ENCODE measurements around the gene CAB39. TPM values are rescaled to one million over a fixed set of nuclear protein-coding genes. Genes with fewer than 3 reads are reported as not detected.

Gene CAB39
- total and polyA plus RNA-seq, 2 experiments from 2014 or later: 31.9 to 36.2 TPM

DNA sequence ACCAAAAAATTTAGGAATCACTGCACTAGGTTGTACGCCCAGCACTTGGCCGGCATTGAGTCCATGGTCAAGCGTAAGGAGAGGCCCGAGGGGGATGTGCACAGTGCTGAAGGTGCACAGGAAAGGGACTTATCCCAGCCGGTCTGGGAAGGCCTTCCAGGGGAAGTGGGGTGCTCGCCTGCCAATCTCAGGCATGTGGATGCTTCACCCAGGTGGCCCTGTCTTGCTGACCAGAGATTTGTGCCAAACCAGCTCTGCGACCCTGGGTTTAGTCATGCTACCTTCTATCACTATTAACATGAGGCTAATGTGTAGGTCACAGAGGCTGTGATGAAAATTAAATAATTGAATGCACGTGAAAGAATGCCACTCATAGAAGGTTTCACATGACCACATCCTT is 150.4 kb downstream of the CAB39 start:
- Histone ChIP-seq H3K9me3 (ENCODE audit: low read depth) (no peaks in the 10 kb centered on the region), H3K4me3 (no peak overlapping the region), H3K27me3 (no peaks in the 10 kb centered on the region), H3K36me3 (no peaks in the 10 kb centered on the region), H3K4me1 (ENCODE audit: low read depth) (peaks cover 33% of the 10 kb centered on the region), H3K27ac (no peak overlapping the region)
- no peak for DNase-seq (ENCODE audit: low read depth in 1 of 2, low spot score in 1 of 2)
- TF ChIP-seq, protein P1, sequence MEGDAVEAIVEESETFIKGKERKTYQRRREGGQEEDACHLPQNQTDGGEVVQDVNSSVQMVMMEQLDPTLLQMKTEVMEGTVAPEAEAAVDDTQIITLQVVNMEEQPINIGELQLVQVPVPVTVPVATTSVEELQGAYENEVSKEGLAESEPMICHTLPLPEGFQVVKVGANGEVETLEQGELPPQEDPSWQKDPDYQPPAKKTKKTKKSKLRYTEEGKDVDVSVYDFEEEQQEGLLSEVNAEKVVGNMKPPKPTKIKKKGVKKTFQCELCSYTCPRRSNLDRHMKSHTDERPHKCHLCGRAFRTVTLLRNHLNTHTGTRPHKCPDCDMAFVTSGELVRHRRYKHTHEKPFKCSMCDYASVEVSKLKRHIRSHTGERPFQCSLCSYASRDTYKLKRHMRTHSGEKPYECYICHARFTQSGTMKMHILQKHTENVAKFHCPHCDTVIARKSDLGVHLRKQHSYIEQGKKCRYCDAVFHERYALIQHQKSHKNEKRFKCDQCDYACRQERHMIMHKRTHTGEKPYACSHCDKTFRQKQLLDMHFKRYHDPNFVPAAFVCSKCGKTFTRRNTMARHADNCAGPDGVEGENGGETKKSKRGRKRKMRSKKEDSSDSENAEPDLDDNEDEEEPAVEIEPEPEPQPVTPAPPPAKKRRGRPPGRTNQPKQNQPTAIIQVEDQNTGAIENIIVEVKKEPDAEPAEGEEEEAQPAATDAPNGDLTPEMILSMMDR (IDR thresholded peaks at IDR 0.05; ENCODE audit: low read depth, low read length): no peak

DNA sequence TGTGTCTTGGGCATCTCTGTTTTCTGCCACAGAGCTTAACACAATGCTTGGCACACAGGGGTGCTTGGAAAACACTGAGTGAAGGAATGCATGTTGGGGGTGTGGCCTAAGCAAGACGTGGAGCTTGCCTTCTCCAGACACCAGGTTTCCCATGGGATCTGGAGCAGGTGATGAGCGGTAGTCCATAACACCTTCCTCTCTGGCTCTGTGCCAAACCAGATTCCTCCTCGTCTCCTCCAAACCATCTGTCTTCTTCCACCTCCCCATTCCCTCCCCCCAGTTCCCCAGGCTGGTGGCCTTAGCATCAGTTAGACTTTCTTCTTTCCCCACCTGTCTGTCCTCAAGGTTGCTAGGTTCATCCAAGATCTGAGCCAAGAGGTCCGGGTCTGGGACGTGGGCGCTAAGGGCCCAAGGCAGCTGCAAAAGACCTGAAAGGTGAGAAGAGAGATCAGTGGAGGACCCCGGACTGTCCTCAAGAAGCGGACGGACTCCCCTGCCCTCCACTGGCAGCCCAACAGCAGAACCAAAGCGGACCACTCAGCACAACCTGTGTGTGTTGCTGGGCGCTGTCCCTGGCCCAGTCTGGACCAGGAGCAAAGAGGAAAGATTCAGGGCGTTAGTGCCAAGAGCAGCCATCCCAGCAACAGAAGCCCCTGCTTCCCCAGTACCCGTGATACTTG is 150.9 kb downstream of the CAB39 start:
- H3K27ac ChIP-seq: no peak overlapping the region
- no peak overlapping the region for H3K4me3 ChIP-seq
- H3K27me3 ChIP-seq: no peaks in the 10 kb centered on the region
- no peaks in the 10 kb centered on the region for H3K9me3 ChIP-seq (ENCODE audit: low read depth)
- no peaks in the 10 kb centered on the region for H3K36me3 ChIP-seq
- TF ChIP-seq, protein P1 (IDR thresholded peaks at IDR 0.05; ENCODE audit: low read depth, low read length): no peak
- DNase-seq (ENCODE audit: low read depth in 1 of 2, low spot score in 1 of 2): no peak
- peaks cover 39% of the 10 kb centered on the region for H3K4me1 ChIP-seq (ENCODE audit: low read depth)

DNA sequence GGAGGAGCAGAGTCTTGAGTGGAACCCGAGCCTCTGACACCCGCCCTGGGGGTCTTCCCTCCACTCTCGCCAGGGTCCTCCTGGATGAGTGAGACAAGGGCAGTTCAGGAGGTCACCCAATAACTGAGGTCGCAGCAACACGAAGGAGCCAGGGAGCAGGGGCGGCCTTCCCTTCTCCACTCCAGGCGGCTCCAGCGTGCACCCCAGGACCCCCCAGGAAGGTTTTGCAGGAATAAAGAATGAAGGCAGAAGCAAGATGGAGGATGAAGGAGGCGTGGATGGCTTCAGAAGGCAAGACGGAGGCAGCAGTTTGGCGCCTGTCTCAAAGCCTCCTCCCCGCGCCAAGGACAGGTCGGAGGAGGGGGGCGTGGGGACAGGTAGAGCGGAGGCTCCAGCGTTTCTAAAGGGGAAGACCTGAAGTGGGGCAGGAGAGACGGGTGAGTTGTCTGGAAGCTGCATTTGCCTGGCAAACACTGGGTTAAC is 151.5 kb downstream of the CAB39 start:
- TF ChIP-seq, protein P1 (IDR thresholded peaks at IDR 0.05; ENCODE audit: low read depth, low read length): no peak
- Histone ChIP-seq H3K4me3 (peak overlapping the region; percentile 99), H3K9me3 (ENCODE audit: low read depth) (no peaks in the 10 kb centered on the region), H3K27ac (no peak overlapping the region), H3K27me3 (no peaks in the 10 kb centered on the region), H3K36me3 (no peaks in the 10 kb centered on the region), H3K4me1 (ENCODE audit: low read depth) (peaks cover 45% of the 10 kb centered on the region)
- no peak for DNase-seq (ENCODE audit: low read depth in 1 of 2, low spot score in 1 of 2)

DNA sequence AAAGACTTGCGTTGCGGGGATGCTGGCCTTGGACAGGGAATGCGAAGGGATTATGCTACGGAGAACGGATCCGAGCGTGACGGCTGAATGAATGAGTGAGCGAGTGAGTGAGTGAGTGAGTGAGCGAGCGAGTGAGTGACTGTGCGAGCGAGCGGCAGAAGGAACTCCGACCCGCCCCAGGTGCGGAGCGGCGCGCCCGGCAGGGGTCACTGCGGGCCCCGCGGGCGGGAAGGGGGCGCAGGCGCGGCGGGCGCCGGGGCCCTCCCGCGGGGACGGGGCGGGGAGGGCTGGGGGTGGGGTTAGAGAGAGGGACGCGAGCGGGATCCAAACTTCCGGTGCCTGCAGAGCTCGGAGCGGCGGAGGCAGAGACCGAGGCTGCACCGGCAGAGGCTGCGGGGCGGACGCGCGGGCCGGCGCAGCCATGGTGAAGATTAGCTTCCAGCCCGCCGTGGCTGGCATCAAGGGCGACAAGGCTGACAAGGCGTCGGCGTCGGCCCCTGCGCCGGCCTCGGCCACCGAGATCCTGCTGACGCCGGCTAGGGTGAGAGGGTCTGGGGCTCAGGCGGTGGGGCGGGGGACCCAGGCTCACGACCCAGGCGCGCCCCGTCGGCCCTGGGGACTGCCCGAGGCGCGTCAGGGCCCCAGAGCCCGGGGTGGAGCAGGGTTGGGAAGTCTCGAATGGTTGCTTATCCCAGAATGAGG is 152.1 kb downstream of the CAB39 start, which contains the start of gene ITM2C:
TSS of gene ITM2C (plus strand) at position 338 of the 702 bp plus-strand sequence. CDS start at position 422, 84 bp downstream.
- TF ChIP-seq, protein P1 (IDR thresholded peaks at IDR 0.05; ENCODE audit: low read depth, low read length): peak; percentile 34
- H3K27ac ChIP-seq: peak within 1 kb of the TSS; percentile 92
- peak; percentile 77 to 89 for DNase-seq (ENCODE audit: low read depth in 1 of 2, low spot score in 1 of 2)
- no peaks in the 10 kb centered on the region for H3K27me3 ChIP-seq
- peaks cover 50% of the 10 kb centered on the region for H3K4me1 ChIP-seq (ENCODE audit: low read depth)
- no peaks in the 10 kb centered on the region for H3K36me3 ChIP-seq
- no peaks in the 10 kb centered on the region for H3K9me3 ChIP-seq (ENCODE audit: low read depth)
- H3K4me3 ChIP-seq: peak within 1 kb of the TSS; percentile 99

DNA sequence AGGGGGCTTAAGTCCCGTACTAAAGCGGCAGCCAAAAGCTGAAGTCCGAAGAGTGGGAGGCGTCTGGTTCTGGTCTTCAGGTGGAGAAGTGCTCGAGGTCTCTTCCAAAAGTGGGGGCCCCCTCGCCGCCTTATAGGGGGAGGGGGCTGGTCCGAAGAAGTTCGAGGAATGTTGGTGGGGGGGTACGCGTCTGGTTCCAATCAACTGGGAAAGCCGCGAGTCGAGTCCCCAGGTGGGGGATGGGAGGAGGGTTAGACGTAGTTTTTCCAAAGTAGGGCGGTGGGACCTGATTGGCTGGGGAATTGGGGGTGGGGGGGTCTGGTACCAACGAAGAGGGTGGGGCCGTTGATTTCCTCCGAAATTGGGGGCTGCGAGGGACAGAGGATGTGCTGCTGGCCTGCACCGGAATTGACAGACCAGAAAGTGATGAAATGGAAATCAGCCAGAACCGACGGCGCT is 152.7 kb downstream of the CAB39 start:
- no peaks in the 10 kb centered on the region for H3K27me3 ChIP-seq
- no peaks in the 10 kb centered on the region for H3K9me3 ChIP-seq (ENCODE audit: low read depth)
- H3K4me1 ChIP-seq (ENCODE audit: low read depth): peaks cover 56% of the 10 kb centered on the region
- TF ChIP-seq, protein P1 (IDR thresholded peaks at IDR 0.05; ENCODE audit: low read depth, low read length): no peak
- H3K4me3 ChIP-seq: peak overlapping the region; percentile 99
- H3K36me3 ChIP-seq: no peaks in the 10 kb centered on the region
- peak; percentile 29 to 52 for DNase-seq (ENCODE audit: low read depth in 1 of 2, low spot score in 1 of 2)
- peak overlapping the region; percentile 92 for H3K27ac ChIP-seq

All from cardiac muscle cell (in vitro differentiated cells and primary cell).